Activated T-cell treated with anti-CD3 and anti-CD28 coated beads, Interleukin-2, amount 50 U/mL, for 72 hours (primary cell): Measurements from ENCODE around the gene IL15. TPM values are rescaled to one million over a fixed set of nuclear protein-coding genes. Genes with fewer than 3 reads are reported as not detected.
"Not testable (repeated sequence)": the region's sequence is repeated elsewhere in the genome, so short reads cannot be mapped to it uniquely, and the experiment has no call there.

ENCODE experiments used
- ATAC-seq, 2 donors: fragments of 150-1000 bp; cut with Tn5 transposase; replicated peaks in 1 of 2; 2 replicates each; pipeline ENCODE4 v1.10.0; 2021; ENCODE audit warnings: moderate library complexity in 2 of 2, mild to moderate bottlenecking in 1 of 2
- DNase-seq, 2 donors: peaks; one replicate each; pipeline ENCODE4 v3.0.0; 2021 to 2022; ENCODE audit warnings: mixed read lengths in 1 of 2
- H3K27ac Mint-ChIP-seq: one replicate; pipeline ENCODE4 v1.8.0; 2022; ENCODE audit warnings: mild to moderate bottlenecking, moderate library complexity, mixed read lengths
- H3K27me3 Mint-ChIP-seq: one replicate; pipeline ENCODE4 v1.8.0; 2022; ENCODE audit warnings: low read depth, mixed read lengths
- H3K36me3 Mint-ChIP-seq, 2 donors: one replicate each; pipeline ENCODE4 v1.8.0; 2022; ENCODE audit warnings: mixed read lengths in 2 of 2, mild to moderate bottlenecking in 1 of 2; ENCODE audit not compliant: insufficient read depth in 2 of 2
- H3K4me1 Mint-ChIP-seq: one replicate; pipeline ENCODE4 v1.8.0; 2022; ENCODE audit warnings: low read depth, mixed read lengths
- H3K4me3 Mint-ChIP-seq, 2 donors: one replicate each; pipeline ENCODE4 v1.8.0; 2022; ENCODE audit warnings: mild to moderate bottlenecking in 2 of 2, mixed read lengths in 2 of 2, moderate library complexity in 2 of 2
- H3K9me3 Mint-ChIP-seq, 2 donors: one replicate each; pipeline ENCODE4 v1.8.0; 2022; ENCODE audit warnings: mixed read lengths in 2 of 2
- total RNA-seq, 2 donors: library from RNA; stranded (reverse); gene quantifications; one replicate each; pipeline ENCODE4 v1.2.3, GENCODE V29; 2022

The IL15 gene, protein sequence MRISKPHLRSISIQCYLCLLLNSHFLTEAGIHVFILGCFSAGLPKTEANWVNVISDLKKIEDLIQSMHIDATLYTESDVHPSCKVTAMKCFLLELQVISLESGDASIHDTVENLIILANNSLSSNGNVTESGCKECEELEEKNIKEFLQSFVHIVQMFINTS
- total RNA-seq: 1 to 10 TPM; 2.1 TPM

DNA sequence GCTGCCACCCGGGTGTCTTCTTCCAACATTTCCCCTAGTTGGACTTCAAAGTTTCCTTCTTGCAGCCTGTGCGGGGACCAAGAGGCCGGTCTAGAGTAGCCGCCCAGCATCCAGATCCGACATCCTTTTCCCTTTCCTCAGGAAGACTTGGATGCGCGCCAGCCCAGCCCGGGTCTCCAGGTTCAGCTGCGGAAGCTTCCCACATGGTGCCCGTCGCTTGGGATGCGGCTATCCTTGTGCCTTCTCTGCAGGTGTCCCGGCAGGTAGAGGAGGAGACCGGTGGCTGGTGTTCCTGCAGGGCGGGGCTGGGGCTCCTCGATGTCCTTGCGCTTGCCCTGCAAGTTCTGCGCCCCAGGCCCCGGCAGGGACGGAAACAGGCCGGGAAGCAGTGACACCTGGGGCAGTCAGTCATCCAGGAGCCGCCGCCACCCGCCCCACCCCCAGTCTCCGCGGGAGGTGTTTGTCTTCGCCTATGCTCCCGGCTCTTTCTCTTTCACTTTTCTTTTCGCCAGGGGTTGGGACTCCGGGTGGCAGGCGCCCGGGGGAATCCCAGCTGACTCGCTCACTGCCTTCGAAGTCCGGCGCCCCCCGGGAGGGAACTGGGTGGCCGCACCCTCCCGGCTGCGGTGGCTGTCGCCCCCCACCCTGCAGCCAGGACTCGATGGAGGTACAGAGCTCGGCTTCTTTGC is at the start of gene IL15:
TSS of gene IL15 (plus strand) at position 502 of the 689 bp plus-strand sequence. CDS start 82,882 bp downstream, outside the sequence.
- Mint-ChIP-seq H3K4me1 (peaks cover 6% of the 10 kb centered on the region), H3K27me3 (peaks cover 10% of the 10 kb centered on the region), H3K9me3 (no peaks in the 10 kb centered on the region), H3K36me3 (peaks cover 3 to 5% of the 10 kb centered on the region in 2 donors), H3K27ac (peak within 1 kb of the TSS; percentile 85), H3K4me3 (peak within 1 kb of the TSS; percentile 93 to 95)
- ATAC-seq (peak; percentile 89 to 90), DNase-seq (peak; percentile 70 to 75)

DNA sequence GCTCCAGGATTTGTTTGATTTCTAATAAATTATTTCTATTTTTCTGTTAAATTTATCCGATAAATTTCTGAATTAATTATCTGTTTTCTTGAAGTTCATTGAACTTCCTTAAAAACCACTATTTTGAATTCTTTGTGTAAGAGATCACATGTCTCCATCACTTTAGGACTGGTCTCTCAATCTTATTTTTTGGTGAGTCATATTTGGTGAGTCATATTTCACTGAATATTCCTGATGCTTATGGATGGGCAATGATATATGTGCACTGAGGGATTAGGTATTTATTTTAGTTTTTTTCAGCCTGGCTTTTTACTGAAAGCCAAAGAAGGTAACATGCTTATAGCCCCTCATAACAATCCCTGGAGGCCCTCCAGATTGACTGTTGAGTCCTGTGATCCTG is 48.5 kb upstream of the IL15 start:
- ATAC-seq (no peak), DNase-seq (no peak)
- H3K27me3 Mint-ChIP-seq: no peaks in the 10 kb centered on the region
- no peaks in the 10 kb centered on the region for H3K36me3 Mint-ChIP-seq
- no peak overlapping the region for H3K27ac Mint-ChIP-seq
- H3K9me3 Mint-ChIP-seq: peaks cover 2 to 9% of the 10 kb centered on the region in 2 donors
- H3K4me1 Mint-ChIP-seq: no peaks in the 10 kb centered on the region
- H3K4me3 Mint-ChIP-seq: no peak overlapping the region

DNA sequence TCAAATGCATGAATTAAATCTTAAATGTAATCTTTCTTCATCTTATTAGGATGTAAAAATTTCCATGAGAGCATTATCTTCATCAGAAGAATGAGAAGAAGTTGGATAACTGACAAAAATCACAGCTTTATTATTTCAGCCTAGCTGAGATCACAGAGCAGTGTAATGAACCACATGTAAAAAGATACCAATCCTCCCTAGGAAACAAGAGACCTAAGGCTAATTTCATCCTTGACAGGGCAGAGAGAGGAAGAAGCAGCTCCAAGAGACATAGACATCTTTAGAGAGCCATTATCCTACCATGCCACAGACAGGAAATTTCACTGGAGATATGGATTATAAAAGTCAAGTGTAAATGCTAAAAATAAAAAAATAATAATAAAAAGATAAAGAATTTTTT is 40.9 kb upstream of the IL15 start:
- DNase-seq (no peak), ATAC-seq (no peak)
- Mint-ChIP-seq H3K4me1 (no peaks in the 10 kb centered on the region), H3K36me3 (no peaks in the 10 kb centered on the region), H3K27me3 (no peaks in the 10 kb centered on the region), H3K27ac (no peak overlapping the region), H3K4me3 (no peak overlapping the region), H3K9me3 (peaks cover 0 to 3% of the 10 kb centered on the region in 2 donors)

DNA sequence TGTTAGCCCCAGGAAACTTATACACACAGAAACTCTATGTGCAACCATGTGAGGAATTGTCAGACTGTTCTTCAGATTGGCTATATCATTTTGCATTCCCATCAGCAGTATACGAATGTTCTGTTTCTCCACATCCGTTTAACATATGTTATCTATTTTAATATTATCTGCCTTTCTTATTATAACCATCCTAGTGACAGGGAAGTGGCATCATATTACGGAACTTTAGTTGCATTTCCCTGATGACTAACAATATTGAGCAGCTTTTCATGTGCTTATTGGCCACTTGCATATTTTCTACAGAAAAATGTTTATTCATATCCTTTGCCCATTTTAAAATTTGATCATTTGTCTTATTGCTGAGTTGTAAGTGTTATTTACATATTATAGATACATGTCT is 36.5 kb upstream of the IL15 start:
- H3K4me3 Mint-ChIP-seq: no peak overlapping the region

DNA sequence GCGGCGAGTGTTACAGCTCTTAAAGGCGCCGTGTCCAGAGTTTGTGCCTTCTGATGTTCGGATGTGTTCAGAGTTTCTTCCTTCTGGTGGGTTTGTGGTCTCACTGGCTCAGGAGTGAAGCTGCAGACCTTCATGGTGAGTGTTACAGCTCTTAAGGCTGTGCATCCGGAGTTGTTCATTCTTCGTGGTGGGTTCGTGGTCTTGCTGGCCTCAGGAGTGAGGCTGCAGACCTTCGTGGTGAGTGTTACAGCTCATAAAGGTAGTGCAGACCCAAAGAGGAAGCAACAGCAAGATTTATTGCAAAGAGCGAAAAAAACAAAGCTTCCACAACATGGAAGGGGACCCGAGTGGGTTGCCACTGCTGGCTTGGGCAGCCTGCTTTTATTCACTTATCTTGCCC is 31.7 kb upstream of the IL15 start:
- peak overlapping the region; percentile 31 to 56 for H3K4me3 Mint-ChIP-seq
- DNase-seq: peak in 1 of 2 donors; percentile 14

More for the DNA sequence above, 36.5 kb upstream of the IL15 start:
- H3K36me3 Mint-ChIP-seq: no peaks in the 10 kb centered on the region
- H3K27ac Mint-ChIP-seq: no peak overlapping the region
- H3K9me3 Mint-ChIP-seq: peaks cover 0 to 2% of the 10 kb centered on the region in 2 donors
- H3K27me3 Mint-ChIP-seq: no peaks in the 10 kb centered on the region
- H3K4me1 Mint-ChIP-seq: peaks cover 5% of the 10 kb centered on the region
- no peak for ATAC-seq
- no peak for DNase-seq

DNA sequence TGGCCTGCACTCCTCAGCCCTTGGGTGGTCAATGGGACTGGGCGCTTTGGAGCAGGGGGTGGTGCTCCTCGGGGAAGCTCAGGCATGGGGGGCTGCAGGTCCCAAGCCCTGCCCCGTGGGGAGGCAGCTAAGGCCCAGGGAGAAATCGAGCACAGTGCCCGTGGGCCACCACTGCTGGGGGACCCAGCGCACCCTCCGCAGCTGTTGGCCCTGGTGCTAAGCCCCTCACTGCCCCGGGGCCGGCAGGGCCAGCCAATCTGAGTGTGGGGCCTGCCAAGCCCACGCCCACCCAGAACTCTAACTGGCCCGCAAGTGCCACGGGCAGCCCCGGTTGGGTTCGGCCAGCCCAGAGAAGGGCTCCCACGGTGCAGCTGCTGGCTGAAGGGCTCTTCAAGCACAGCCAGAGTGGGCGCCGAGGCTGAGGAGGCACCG is 30.9 kb upstream of the IL15 start:
- Mint-ChIP-seq H3K36me3 (no peaks in the 10 kb centered on the region), H3K27ac (no peak overlapping the region), H3K4me3 (no peak overlapping the region), H3K9me3 (peaks cover 0 to 2% of the 10 kb centered on the region in 2 donors), H3K4me1 (peaks cover 6% of the 10 kb centered on the region), H3K27me3 (peaks cover 21% of the 10 kb centered on the region)
- DNase-seq (no peak), ATAC-seq (no peak)

More for the DNA sequence above, 31.7 kb upstream of the IL15 start:
- H3K4me1 Mint-ChIP-seq, ATAC-seq, H3K36me3 Mint-ChIP-seq, H3K27ac Mint-ChIP-seq, H3K9me3 Mint-ChIP-seq: not testable (repeated sequence)
- peaks cover 20% of the 10 kb centered on the region for H3K27me3 Mint-ChIP-seq

DNA sequence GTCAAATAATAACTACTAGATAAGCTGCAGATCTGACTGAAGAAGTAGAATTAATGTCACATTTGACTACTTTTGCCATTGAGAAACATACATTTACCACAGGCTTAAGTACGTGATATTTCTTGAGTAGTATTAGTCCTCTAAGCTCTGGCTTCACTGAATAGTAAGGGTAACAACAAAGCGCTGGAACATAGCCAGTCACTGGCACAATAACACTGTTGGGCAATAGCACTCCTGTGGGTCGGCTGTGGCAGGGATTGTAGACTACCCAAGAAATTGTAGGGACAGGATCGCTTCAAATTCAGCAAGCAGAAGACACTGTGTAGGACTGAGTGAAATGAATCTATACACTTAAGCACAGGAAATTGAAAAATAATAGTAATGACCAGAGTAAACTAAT is 27.1 kb upstream of the IL15 start:
- H3K36me3 Mint-ChIP-seq: no peaks in the 10 kb centered on the region
- no peaks in the 10 kb centered on the region for H3K9me3 Mint-ChIP-seq
- H3K4me3 Mint-ChIP-seq: no peak overlapping the region
- no peak for ATAC-seq
- no peak overlapping the region for H3K27ac Mint-ChIP-seq
- peaks cover 26% of the 10 kb centered on the region for H3K27me3 Mint-ChIP-seq
- no peak for DNase-seq
- peaks cover 6% of the 10 kb centered on the region for H3K4me1 Mint-ChIP-seq

DNA sequence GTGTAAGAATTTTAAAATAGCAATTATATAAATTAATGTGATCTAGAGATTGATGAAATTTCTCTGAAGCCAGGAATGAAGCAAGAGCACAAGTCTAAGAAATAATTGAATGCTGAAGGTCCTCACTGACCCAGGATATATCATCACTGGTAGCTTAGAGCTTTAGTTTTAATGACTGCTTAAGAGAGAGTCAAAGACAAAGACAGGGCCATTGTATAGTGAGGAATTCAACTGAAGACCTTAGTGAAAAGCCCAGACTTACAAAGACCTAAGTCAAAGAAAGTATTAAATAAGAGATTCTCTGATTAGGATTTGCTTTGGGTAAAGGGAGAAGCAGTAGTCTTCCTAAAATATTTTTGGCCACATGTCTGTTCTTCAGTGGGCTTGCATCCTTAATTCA is 26.0 kb upstream of the IL15 start:
- H3K27me3 Mint-ChIP-seq: peaks cover 26% of the 10 kb centered on the region
- no peak for DNase-seq
- no peaks in the 10 kb centered on the region for H3K36me3 Mint-ChIP-seq

DNA sequence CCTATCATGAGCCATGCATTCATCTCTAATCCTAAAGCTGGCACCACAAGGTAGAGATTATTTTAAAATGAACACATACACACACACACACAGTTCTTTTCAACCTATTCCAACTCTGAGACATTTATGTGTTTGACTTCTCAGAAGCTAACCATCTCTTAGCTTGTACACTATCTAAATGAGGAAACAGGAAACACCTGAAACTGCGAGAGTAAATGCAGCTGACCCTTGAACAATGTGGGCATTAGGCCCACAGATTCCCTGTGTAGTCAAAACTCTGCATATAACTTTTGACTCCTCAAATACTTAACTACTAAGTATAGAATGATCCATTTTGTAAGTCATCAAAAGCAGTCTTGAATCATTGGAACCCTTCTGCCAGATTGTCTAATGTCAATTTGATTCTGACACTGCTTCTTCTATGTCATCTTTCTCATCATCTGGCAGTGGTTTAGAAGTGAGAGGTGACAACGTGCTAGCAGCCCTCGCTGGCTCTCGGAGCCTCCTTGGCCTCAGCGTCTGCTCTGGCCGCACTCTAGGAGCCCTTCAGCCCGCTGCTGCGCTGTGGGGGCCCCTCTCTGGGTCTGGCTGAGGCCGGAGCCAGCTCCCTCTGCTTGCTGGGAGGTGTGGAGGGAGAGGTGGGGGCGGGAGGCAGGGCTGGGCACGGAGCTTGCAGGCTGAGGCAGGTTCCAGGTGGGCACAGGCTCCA is 21.4 kb upstream of the IL15 start:
- Mint-ChIP-seq H3K27me3 (peaks cover 6% of the 10 kb centered on the region), H3K4me3 (no peak overlapping the region), H3K9me3 (peaks cover 2 to 3% of the 10 kb centered on the region in 2 donors), H3K36me3 (peaks cover 0 to 3% of the 10 kb centered on the region in 2 donors), H3K27ac (no peak overlapping the region), H3K4me1 (no peaks in the 10 kb centered on the region)
- no peak for DNase-seq
- ATAC-seq: no peak

More for the DNA sequence above, 26.0 kb upstream of the IL15 start:
- Mint-ChIP-seq H3K27ac (no peak overlapping the region), H3K9me3 (no peaks in the 10 kb centered on the region), H3K4me3 (no peak overlapping the region), H3K4me1 (no peaks in the 10 kb centered on the region)
- no peak for ATAC-seq

DNA sequence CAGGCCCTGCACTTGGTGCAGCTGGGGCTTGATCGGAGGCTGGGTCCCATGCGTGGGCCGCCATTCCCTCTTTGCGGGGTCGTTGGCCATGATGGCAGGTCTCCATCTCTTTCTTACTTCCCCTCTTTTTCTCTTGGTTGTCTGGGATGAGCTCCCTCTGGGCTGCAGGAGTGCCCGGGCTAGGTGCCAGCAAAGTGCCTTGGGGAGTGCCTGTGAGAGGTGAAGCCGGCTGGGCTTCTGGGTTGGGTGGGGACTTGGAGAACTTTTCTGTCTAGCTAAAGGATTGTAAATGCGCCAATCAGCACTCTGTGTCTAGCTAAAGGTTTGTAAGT is 20.8 kb upstream of the IL15 start:
- not testable (repeated sequence) for H3K4me3 Mint-ChIP-seq, H3K27ac Mint-ChIP-seq, H3K9me3 Mint-ChIP-seq, DNase-seq, H3K4me1 Mint-ChIP-seq, H3K36me3 Mint-ChIP-seq, ATAC-seq, H3K27me3 Mint-ChIP-seq

DNA sequence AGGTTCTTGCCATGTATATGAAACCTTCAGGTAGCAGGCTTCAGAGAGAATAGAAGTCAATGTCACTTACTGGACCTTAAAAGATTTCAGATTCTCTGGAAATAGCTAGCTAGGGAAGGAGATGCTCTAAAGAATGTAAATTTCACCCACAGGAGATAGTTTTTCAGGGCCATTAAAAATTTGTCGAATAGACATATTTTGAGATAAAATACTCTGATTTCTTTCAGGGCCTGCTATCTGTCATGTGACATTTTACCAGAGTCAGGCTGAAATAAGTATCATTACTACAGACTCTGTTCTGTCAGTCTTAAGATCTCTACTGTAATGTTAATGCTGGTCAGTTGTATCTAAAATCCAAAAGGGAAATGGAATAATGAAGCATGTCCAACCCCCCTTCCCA is 15.7 kb upstream of the IL15 start:
- Mint-ChIP-seq H3K36me3 (peaks cover 0 to 3% of the 10 kb centered on the region in 2 donors), H3K4me1 (no peaks in the 10 kb centered on the region), H3K27ac (no peak overlapping the region), H3K27me3 (no peaks in the 10 kb centered on the region), H3K4me3 (no peak overlapping the region), H3K9me3 (peaks cover 2 to 3% of the 10 kb centered on the region in 2 donors)
- no peak for ATAC-seq
- DNase-seq: no peak

DNA sequence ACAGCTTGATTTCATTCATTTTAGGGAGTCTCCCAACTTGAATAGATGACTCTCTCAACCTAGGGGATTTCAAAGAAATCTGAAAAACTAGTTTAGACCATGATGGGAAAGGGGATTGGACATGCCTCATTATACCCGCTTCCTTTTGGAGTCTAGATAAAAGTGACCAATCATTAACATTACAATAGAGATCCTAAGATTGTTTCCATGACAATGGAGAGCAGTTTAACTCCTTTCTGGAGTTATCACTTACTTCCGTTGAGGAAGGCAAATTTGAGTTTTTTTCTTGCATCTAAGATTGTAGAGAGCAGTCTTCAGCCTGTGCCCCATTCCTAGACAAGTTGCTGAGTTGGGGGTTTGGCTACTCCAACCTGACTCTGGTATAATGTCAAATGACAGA is 11.4 kb upstream of the IL15 start:
- Mint-ChIP-seq H3K36me3 (no peaks in the 10 kb centered on the region), H3K9me3 (no peaks in the 10 kb centered on the region), H3K27me3 (no peaks in the 10 kb centered on the region), H3K4me3 (no peak overlapping the region), H3K27ac (no peak overlapping the region), H3K4me1 (no peaks in the 10 kb centered on the region)
- DNase-seq (no peak), ATAC-seq (no peak)

DNA sequence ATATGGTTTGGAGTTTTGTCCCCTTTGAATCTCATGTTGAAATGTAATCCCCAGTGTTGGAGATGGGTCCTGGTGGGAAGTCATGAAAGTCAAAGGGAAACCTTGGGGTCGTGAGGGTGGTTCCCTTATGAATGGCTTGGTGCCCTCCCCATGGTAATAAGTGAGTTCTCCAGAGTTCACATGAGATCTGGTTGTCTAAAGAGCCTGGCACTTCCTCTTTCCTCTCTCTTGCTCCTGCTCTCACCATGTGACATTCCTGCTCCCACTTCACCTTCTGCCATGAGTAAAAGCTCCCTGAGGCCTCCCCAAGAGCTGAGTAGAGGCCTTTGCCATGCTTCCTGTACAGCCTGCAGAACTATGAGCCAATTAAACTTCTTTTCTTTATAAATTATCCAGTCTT is 5.5 kb upstream of the IL15 start:
- Mint-ChIP-seq H3K4me3 (no peak overlapping the region), H3K36me3 (no peaks in the 10 kb centered on the region), H3K27ac (no peak overlapping the region), H3K9me3 (no peaks in the 10 kb centered on the region), H3K27me3 (no peaks in the 10 kb centered on the region), H3K4me1 (peaks cover 3% of the 10 kb centered on the region)
- DNase-seq: no peak
- ATAC-seq: no peak
